Measurements from ENCODE around the gene ATP8B4. TPM values are rescaled to one million over a fixed set of nuclear protein-coding genes. Genes with fewer than 3 reads are reported as not detected.

The ATP8B4 gene
- total RNA-seq, 1 donor from 2014 or later = 1.1 TPM

DNA sequence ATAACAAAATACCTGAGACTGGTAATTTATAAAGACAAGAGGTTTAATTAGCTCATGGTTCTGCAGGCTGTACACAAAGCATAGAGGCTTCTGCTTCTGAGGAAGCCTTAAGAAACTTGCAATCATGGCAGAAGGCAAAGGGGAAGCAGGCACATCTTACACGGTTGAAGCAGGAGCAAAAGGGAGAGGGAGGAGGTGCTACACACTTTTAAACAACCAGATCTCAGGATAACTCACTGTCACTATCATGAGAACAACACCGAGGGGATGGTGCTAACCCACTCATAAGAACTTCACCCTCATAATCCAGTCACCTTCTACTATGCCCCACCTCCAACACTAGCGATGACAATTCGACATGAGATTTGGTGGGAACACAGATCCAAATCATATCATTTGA is 54.4 kb downstream of the ATP8B4 start:
- TF ChIP-seq, protein P1, sequence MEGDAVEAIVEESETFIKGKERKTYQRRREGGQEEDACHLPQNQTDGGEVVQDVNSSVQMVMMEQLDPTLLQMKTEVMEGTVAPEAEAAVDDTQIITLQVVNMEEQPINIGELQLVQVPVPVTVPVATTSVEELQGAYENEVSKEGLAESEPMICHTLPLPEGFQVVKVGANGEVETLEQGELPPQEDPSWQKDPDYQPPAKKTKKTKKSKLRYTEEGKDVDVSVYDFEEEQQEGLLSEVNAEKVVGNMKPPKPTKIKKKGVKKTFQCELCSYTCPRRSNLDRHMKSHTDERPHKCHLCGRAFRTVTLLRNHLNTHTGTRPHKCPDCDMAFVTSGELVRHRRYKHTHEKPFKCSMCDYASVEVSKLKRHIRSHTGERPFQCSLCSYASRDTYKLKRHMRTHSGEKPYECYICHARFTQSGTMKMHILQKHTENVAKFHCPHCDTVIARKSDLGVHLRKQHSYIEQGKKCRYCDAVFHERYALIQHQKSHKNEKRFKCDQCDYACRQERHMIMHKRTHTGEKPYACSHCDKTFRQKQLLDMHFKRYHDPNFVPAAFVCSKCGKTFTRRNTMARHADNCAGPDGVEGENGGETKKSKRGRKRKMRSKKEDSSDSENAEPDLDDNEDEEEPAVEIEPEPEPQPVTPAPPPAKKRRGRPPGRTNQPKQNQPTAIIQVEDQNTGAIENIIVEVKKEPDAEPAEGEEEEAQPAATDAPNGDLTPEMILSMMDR (IDR thresholded peaks at IDR 0.05; ENCODE audit: insufficient read depth, low read length, severe bottlenecking) = no peak
- FAIRE-seq (no peak), DNase-seq (ENCODE audit: low read depth) (no peak)
- H3K4me3 ChIP-seq (ENCODE audit: low read depth, low read length) = no peak overlapping the region
- H3K27me3 ChIP-seq (ENCODE audit: control insufficient read depth, insufficient read depth, low read length) = peaks cover 2% of the 10 kb centered on the region
- no peaks in the 10 kb centered on the region for H3K36me3 ChIP-seq (ENCODE audit: control insufficient read depth, insufficient read depth, low read length)

- no peak for FAIRE-seq
- H3K27me3 ChIP-seq (ENCODE audit: control insufficient read depth, insufficient read depth, low read length) = peaks cover 2% of the 10 kb centered on the region
These were observed 55.8 kb downstream of the ATP8B4 start for GRCh38 chr15:50063226-50063625.

GRCh38 chr15:50061503-50061902 is 57.5 kb downstream of the ATP8B4 start:
- FAIRE-seq (no peak), DNase-seq (ENCODE audit: low read depth) (no peak)
- Histone ChIP-seq H3K4me3 (ENCODE audit: low read depth, low read length) (no peak overlapping the region), H3K36me3 (ENCODE audit: control insufficient read depth, insufficient read depth, low read length) (no peaks in the 10 kb centered on the region), H3K27me3 (ENCODE audit: control insufficient read depth, insufficient read depth, low read length) (peaks cover 2% of the 10 kb centered on the region)
- TF ChIP-seq, protein P1 (IDR thresholded peaks at IDR 0.05; ENCODE audit: insufficient read depth, low read length, severe bottlenecking) = no peak

More at GRCh38 chr15:50063226-50063625, 55.8 kb downstream of the ATP8B4 start:
- TF ChIP-seq, protein P1 (IDR thresholded peaks at IDR 0.05; ENCODE audit: insufficient read depth, low read length, severe bottlenecking) = no peak
- no peak for DNase-seq (ENCODE audit: low read depth)
- no peaks in the 10 kb centered on the region for H3K36me3 ChIP-seq (ENCODE audit: control insufficient read depth, insufficient read depth, low read length)
- no peak overlapping the region for H3K4me3 ChIP-seq (ENCODE audit: low read depth, low read length)

GRCh38 chr15:50059883-50060282 is 59.1 kb downstream of the ATP8B4 start:
- H3K27me3 ChIP-seq (ENCODE audit: control insufficient read depth, insufficient read depth, low read length) = peaks cover 2% of the 10 kb centered on the region
- TF ChIP-seq, protein P1 (IDR thresholded peaks at IDR 0.05; ENCODE audit: insufficient read depth, low read length, severe bottlenecking) = no peak
- DNase-seq (ENCODE audit: low read depth) (no peak), FAIRE-seq (no peak)
- no peak overlapping the region for H3K4me3 ChIP-seq (ENCODE audit: low read depth, low read length)
- H3K36me3 ChIP-seq (ENCODE audit: control insufficient read depth, insufficient read depth, low read length) = no peaks in the 10 kb centered on the region

DNA sequence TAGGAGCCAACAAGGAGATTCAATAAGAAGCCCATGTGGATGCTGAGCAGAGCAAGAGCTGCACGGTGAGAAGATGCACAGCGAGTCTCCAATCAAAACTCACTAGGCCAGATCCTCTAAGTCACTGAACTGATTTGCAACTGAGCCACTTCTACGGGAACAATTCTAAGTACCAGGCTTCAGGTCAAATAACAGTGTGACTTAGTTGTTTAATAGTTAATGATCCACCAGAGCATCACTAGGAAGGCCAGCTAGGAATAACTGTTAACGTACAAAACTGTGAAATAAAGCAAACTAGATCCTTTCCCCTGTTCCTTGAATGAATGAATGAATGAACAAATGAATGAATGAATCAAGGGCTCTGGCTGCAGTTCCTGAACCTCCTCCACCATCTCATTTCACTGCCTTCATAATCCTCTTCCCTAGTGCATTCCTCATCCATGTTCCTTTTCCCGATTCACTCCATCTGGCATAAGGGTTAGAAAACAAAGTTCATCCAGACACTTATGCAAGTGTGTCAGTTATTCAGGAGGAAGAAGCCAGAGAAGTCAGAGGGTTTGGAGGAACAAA is 59.7 kb downstream of the ATP8B4 start:
- TF ChIP-seq, protein P1 (IDR thresholded peaks at IDR 0.05; ENCODE audit: insufficient read depth, low read length, severe bottlenecking) = no peak
- H3K27me3 ChIP-seq (ENCODE audit: control insufficient read depth, insufficient read depth, low read length) = peaks cover 2% of the 10 kb centered on the region
- no peak for DNase-seq (ENCODE audit: low read depth)
- no peaks in the 10 kb centered on the region for H3K36me3 ChIP-seq (ENCODE audit: control insufficient read depth, insufficient read depth, low read length)
- no peak for FAIRE-seq
- H3K4me3 ChIP-seq (ENCODE audit: low read depth, low read length) = no peak overlapping the region
